OCI-LY7 (cell line): Measurements from ENCODE around the gene ZMYND15.

Experiments
- EZH2phosphoT487 ChIP-seq: fragments of 200-600 bp; sonication (generic); IDR thresholded peaks from 2 replicates; pipeline ENCODE4 v1.6.1; 2018; ENCODE audit warnings: low read depth, borderline replicate concordance, mild to moderate bottlenecking, mixed run types, antibody characterized with exemption, low read length, moderate library complexity, mixed read lengths
- TF ChIP-seq, protein P1 (sequence below): fragments of 200-600 bp; sonication (generic); conservative IDR thresholded peaks from 2 replicates; pipeline ENCODE4 v1.5.1; 2014; ENCODE audit warnings: mild to moderate bottlenecking, antibody characterized with exemption, low read length, moderate library complexity, mixed read lengths

- TF ChIP-seq, protein P1, sequence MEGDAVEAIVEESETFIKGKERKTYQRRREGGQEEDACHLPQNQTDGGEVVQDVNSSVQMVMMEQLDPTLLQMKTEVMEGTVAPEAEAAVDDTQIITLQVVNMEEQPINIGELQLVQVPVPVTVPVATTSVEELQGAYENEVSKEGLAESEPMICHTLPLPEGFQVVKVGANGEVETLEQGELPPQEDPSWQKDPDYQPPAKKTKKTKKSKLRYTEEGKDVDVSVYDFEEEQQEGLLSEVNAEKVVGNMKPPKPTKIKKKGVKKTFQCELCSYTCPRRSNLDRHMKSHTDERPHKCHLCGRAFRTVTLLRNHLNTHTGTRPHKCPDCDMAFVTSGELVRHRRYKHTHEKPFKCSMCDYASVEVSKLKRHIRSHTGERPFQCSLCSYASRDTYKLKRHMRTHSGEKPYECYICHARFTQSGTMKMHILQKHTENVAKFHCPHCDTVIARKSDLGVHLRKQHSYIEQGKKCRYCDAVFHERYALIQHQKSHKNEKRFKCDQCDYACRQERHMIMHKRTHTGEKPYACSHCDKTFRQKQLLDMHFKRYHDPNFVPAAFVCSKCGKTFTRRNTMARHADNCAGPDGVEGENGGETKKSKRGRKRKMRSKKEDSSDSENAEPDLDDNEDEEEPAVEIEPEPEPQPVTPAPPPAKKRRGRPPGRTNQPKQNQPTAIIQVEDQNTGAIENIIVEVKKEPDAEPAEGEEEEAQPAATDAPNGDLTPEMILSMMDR, result no peak
- TF ChIP-seq EZH2phosphoT487, result no peak
These were observed 27.1 kb upstream of the ZMYND15 start for GRCh38 chr17:4712526-4712925.
